ENCODE data around the gene FADS1. TPM values are rescaled to one million over a fixed set of nuclear protein-coding genes. Genes with fewer than 3 reads are reported as not detected.

Gene FADS1
- total RNA-seq, 1 donor from 2014 or later = 74.6 TPM

DNA sequence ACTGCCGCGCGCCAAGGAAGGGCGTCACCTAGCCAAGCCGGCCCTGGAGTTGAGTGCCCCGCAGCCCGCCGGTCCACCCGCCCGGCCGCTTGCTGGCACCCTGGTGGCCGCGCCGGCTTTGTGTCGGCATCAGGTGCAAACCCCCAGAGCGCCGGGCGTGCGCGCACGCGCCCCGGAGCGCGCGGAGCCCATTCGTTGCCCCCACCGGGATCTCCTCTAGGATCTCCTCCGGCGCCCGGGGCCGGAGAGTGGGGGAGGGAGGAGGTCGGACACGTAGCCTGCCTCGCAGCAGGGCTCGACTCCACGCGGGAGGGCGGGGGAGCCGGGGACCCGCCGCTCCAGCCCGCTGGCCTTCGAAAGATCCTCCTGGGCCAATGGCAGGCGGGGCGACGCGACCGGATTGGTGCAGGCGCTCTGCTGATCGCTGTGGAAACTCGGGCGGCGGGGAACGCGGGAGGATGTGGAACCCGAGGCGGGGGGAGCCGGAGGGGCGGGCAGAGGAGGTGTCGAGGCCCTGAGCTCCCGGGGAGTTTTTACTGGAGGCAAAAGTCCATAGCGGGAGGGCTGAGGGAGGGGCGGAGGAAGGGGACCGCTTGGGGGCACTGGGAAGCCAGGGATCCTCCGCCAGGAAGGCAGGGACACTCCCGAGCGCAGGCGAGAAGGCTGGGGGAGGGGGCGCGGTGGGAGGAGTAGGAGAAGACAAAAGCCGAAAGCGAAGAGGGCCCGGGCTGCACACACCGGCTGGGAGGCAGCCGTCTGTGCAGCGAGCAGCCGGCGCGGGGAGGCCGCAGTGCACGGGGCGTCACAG is 11.0 kb upstream of the FADS1 start, which contains the start of gene FADS2:
Gene FADS2, plus strand, starts transcription at position 730 of the 808 bp plus-strand sequence. CDS start 91 bp downstream, outside the sequence.
- Histone ChIP-seq H3K4me1 (ENCODE audit: insufficient read depth, low read length) (peaks cover 32% of the 10 kb centered on the region), H3K79me2 (ENCODE audit: insufficient read depth, low read length) (peaks cover 46% of the 10 kb centered on the region), H3K9ac (ENCODE audit: low read length) (peak within 1 kb of the TSS; percentile 86), H2AFZ (ENCODE audit: low read depth, low read length) (peak within 1 kb of the TSS; percentile 75), H3K9me3 (ENCODE audit: insufficient read depth, low read depth, low read length) (no peaks in the 10 kb centered on the region), H3K36me3 (ENCODE audit: insufficient read depth, low read length) (no peaks in the 10 kb centered on the region), H3K4me2 (ENCODE audit: low read length) (peak within 1 kb of the TSS; percentile 89), H3K27me3 (ENCODE audit: insufficient read depth, low read length) (no peaks in the 10 kb centered on the region), H4K20me1 (ENCODE audit: insufficient read depth, low read length) (peaks cover 40% of the 10 kb centered on the region), H3K4me3 (ENCODE audit: insufficient read depth, low read depth, low read length) (peak within 1 kb of the TSS; percentile 83), H3K27ac (ENCODE audit: low read depth, low read length) (peak within 1 kb of the TSS; percentile 49)
- Mint-ChIP-seq H3K27me3 (ENCODE audit: low read depth, unreplicated experiment) (no peaks in the 10 kb centered on the region), H3K4me3 (ENCODE audit: unreplicated experiment) (peak within 1 kb of the TSS; percentile 92), H3K9me3 (ENCODE audit: unreplicated experiment) (no peaks in the 10 kb centered on the region), H3K27ac (ENCODE audit: unreplicated experiment) (peak within 1 kb of the TSS; percentile 93), H3K4me1 (ENCODE audit: low read depth, unreplicated experiment) (peaks cover 25% of the 10 kb centered on the region), H3K36me3 (ENCODE audit: low read depth, unreplicated experiment) (peaks cover 2% of the 10 kb centered on the region)
- no peak for TF ChIP-seq EZH2 (IDR thresholded peaks at IDR 0.05; ENCODE audit: insufficient read depth, low read length)
- TF ChIP-seq, protein P1, sequence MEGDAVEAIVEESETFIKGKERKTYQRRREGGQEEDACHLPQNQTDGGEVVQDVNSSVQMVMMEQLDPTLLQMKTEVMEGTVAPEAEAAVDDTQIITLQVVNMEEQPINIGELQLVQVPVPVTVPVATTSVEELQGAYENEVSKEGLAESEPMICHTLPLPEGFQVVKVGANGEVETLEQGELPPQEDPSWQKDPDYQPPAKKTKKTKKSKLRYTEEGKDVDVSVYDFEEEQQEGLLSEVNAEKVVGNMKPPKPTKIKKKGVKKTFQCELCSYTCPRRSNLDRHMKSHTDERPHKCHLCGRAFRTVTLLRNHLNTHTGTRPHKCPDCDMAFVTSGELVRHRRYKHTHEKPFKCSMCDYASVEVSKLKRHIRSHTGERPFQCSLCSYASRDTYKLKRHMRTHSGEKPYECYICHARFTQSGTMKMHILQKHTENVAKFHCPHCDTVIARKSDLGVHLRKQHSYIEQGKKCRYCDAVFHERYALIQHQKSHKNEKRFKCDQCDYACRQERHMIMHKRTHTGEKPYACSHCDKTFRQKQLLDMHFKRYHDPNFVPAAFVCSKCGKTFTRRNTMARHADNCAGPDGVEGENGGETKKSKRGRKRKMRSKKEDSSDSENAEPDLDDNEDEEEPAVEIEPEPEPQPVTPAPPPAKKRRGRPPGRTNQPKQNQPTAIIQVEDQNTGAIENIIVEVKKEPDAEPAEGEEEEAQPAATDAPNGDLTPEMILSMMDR (IDR thresholded peaks at IDR 0.05; ENCODE audit: insufficient read depth, low read depth, low read length) = no peak
- DNase-seq (ENCODE audit: low read depth) (peak; percentile 94), FAIRE-seq (no peak)

DNA sequence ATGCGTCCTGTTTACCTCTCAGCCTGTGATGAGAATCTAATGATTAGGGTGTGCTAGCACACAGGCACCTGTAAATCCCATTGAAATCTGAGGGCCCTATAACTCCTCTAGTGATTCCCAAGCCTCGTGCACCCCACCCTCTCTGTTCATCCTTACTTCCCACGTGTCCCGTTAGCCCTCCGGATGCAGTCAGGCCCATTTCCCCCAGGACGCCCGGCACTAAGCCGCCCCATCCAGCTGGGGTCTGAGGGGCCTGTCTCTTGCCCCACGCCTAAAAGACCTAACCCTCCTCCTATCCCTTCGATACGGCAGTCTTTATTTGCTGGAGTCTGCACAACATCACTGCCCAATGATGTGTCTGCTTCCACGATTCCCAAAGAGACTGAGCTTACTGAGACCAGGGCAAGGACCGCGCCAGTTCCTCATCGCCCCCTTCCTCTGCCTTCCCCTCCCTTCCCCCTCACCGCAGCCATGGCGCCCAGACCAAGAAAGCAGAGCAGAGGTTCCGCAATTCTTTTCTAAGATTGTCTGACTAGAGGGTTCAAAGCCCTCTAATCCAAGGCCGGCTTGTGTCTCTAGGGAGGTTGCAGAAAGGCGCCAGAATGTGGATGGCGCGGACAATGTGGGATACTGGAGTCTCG is 10.2 kb upstream of the FADS1 start:
- Mint-ChIP-seq H3K36me3 (ENCODE audit: low read depth, unreplicated experiment) (no peaks in the 10 kb centered on the region), H3K4me1 (ENCODE audit: low read depth, unreplicated experiment) (peaks cover 25% of the 10 kb centered on the region), H3K9me3 (ENCODE audit: unreplicated experiment) (no peaks in the 10 kb centered on the region), H3K27ac (ENCODE audit: unreplicated experiment) (peak overlapping the region; percentile 92), H3K4me3 (ENCODE audit: unreplicated experiment) (peak overlapping the region; percentile 89), H3K27me3 (ENCODE audit: low read depth, unreplicated experiment) (no peaks in the 10 kb centered on the region)
- Histone ChIP-seq H3K4me1 (ENCODE audit: insufficient read depth, low read length) (peaks cover 32% of the 10 kb centered on the region), H3K36me3 (ENCODE audit: insufficient read depth, low read length) (no peaks in the 10 kb centered on the region), H3K4me3 (ENCODE audit: insufficient read depth, low read depth, low read length) (peak overlapping the region; percentile 62), H4K20me1 (ENCODE audit: insufficient read depth, low read length) (peaks cover 33% of the 10 kb centered on the region), H2AFZ (ENCODE audit: low read depth, low read length) (peak overlapping the region; percentile 75), H3K9ac (ENCODE audit: low read length) (peak overlapping the region; percentile 86), H3K27me3 (ENCODE audit: insufficient read depth, low read length) (no peaks in the 10 kb centered on the region), H3K4me2 (ENCODE audit: low read length) (peak overlapping the region; percentile 89), H3K9me3 (ENCODE audit: insufficient read depth, low read depth, low read length) (no peaks in the 10 kb centered on the region), H3K79me2 (ENCODE audit: insufficient read depth, low read length) (peaks cover 39% of the 10 kb centered on the region), H3K27ac (ENCODE audit: low read depth, low read length) (peak overlapping the region; percentile 49)
- FAIRE-seq (no peak), DNase-seq (ENCODE audit: low read depth) (no peak)
- TF ChIP-seq, protein P1 (IDR thresholded peaks at IDR 0.05; ENCODE audit: insufficient read depth, low read depth, low read length) = no peak
- TF ChIP-seq EZH2 (IDR thresholded peaks at IDR 0.05; ENCODE audit: insufficient read depth, low read length) = no peak

Measured in astrocyte (in vitro differentiated cells and primary cell).